Activated CD8-positive, alpha-beta T cell treated with anti-CD3 and anti-CD28 coated beads, Interleukin-2, amount 10 ng/mL, durations not matched to agents 7 days and 5 days (primary cell): Measurements from ENCODE around the gene CREB1. TPM values are rescaled to one million over a fixed set of nuclear protein-coding genes. Genes with fewer than 3 reads are reported as not detected.
"Not testable (repeated sequence)": the region's sequence is repeated elsewhere in the genome, so short reads cannot be mapped to it uniquely, and the experiment has no call there.

Experiments used
- ATAC-seq: fragments of 150-1000 bp; cut with Tn5 transposase; one replicate; pipeline ENCODE4 v1.10.0; 2021; ENCODE audit warnings: moderate library complexity
- CTCF ChIA-PET: fragments of 350-600 bp; sonication (Branson Sonifier 250); formaldehyde crosslinking; loops from one replicate; lab custom pipeline; 2021; ENCODE audit warnings: antibody characterized with exemption; lab: Charles Lee
- POLR2A ChIA-PET: fragments of 350-600 bp; sonication (Branson Sonifier 250); formaldehyde crosslinking; loops from one replicate; lab custom pipeline; 2021; ENCODE audit warnings: antibody characterized with exemption; lab: Charles Lee
- DNase-seq: peaks from one replicate; pipeline ENCODE4 v3.0.0-alpha.2; 2020
- H3K27ac Mint-ChIP-seq: one replicate; pipeline ENCODE4 v1.8.0; 2021; ENCODE audit warnings: mild to moderate bottlenecking, mixed read lengths
- H3K27me3 Mint-ChIP-seq: one replicate; pipeline ENCODE4 v1.8.0; 2021; ENCODE audit warnings: low read depth, mixed read lengths
- H3K36me3 Mint-ChIP-seq: one replicate; pipeline ENCODE4 v1.8.0; 2021; ENCODE audit warnings: low read depth, mixed read lengths
- H3K4me1 Mint-ChIP-seq: one replicate; pipeline ENCODE4 v1.8.0; 2021; ENCODE audit warnings: low read depth, mixed read lengths
- H3K4me3 Mint-ChIP-seq: one replicate; pipeline ENCODE4 v1.8.0; 2021; ENCODE audit warnings: mild to moderate bottlenecking, mixed read lengths
- H3K9me3 Mint-ChIP-seq: one replicate; pipeline ENCODE4 v1.8.0; 2022; ENCODE audit warnings: mixed read lengths; ENCODE audit not compliant: insufficient read depth
- total RNA-seq, 2 experiments: library from RNA; stranded (reverse); gene quantifications; one replicate each; pipeline ENCODE4 v1.2.3, GENCODE V29; 2021

The CREB1 gene
- total RNA-seq, 2 experiments from 2014 or later = 87.6 to 103 TPM

DNA sequence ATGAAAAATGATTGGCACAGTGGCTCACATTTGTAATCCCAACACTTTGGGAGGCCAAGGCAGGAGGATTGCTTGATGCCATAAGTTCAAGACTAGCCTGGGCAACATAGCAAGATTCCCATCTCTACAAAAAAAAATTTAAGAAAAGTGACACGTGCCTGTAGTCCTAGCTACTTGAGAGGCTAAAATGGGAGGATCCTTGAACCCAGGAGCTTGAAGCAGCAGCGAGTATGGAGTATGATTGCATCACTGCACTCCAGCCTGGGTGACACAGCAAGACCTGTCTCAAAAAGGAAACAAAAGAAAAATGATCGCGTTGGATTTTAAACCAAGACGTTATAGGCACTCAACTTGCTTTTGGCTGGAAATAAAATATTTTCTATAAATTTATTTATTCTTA is 37.8 kb upstream of the CREB1 start:
- no peak overlapping the region for H3K4me3 Mint-ChIP-seq
- peaks cover 2% of the 10 kb centered on the region for H3K27me3 Mint-ChIP-seq
- no peak for DNase-seq
- no peaks in the 10 kb centered on the region for H3K4me1 Mint-ChIP-seq
- ATAC-seq = no peak
- ChIA-PET POLR2A (interaction anchor here (0.8 kb wide), 1 partner anchor 38 kb away, joined by 4 read pairs; the partner anchor contains the start of gene CREB1), CTCF (no interaction called here)
- H3K9me3 Mint-ChIP-seq = no peaks in the 10 kb centered on the region
- H3K36me3 Mint-ChIP-seq = no peaks in the 10 kb centered on the region
- no peak overlapping the region for H3K27ac Mint-ChIP-seq

DNA sequence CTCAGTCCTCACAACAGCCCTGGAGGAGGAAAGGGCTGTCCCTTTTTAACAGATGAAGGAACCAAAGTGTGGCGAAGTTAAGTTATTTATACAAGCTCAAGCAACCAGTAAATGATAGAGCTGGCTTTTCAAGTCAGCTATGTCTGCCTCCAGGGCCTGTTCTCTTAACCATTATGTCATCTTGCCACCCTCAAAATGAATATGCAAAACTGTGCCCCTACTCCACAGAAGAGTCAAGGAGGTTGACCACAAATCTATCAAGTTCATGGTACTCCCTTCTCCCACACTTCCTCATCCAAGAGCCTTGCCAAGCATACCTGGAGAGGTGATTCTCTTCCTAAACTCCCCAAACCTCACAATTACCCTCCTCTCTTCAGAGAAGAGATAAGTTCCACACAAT is 37.3 kb upstream of the CREB1 start:
- POLR2A ChIA-PET = interaction anchor here (0.8 kb wide), 1 partner anchor 37 kb away, joined by 4 read pairs; the partner anchor contains the start of gene CREB1
- no peak for ATAC-seq

DNA sequence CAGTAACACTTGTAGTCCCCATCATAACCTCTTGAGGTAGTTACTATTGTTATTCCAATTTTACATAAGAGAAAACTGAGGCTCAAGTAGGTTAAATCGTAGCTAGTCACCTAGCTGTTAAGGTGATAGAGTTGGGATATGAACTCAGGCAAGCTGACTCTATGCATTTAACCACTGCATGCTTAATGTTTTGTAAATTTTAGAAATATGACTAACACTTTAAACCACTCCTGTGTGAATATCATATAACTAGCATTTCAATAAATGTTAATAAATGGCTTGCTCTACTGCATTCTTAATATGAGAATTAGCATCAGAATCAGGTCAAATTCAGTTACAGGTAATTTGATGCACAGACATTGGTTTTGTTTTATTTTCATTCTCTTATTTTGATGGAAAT is 35.6 kb upstream of the CREB1 start:
- H3K27ac Mint-ChIP-seq = no peak overlapping the region
- no peaks in the 10 kb centered on the region for H3K36me3 Mint-ChIP-seq
- POLR2A ChIA-PET = no interaction called here
- H3K9me3 Mint-ChIP-seq = no peaks in the 10 kb centered on the region
- H3K4me1 Mint-ChIP-seq = peaks cover 3% of the 10 kb centered on the region
- DNase-seq (no peak), ATAC-seq (no peak)
- H3K27me3 Mint-ChIP-seq = peaks cover 2% of the 10 kb centered on the region
- H3K4me3 Mint-ChIP-seq = no peak overlapping the region
- CTCF ChIA-PET = interaction anchor here (0.9 to 1.0 kb wide), 2 partner anchors 9 to 11 kb away, joined by 3 to 4 read pairs; no protein-coding TSS in a partner anchor

More for the DNA sequence above, 37.3 kb upstream of the CREB1 start:
- H3K27me3 Mint-ChIP-seq = peaks cover 2% of the 10 kb centered on the region
- DNase-seq = no peak
- no peak overlapping the region for H3K4me3 Mint-ChIP-seq
- no peaks in the 10 kb centered on the region for H3K4me1 Mint-ChIP-seq
- H3K27ac Mint-ChIP-seq = no peak overlapping the region
- CTCF ChIA-PET = no interaction called here
- no peaks in the 10 kb centered on the region for H3K36me3 Mint-ChIP-seq
- H3K9me3 Mint-ChIP-seq = no peaks in the 10 kb centered on the region

DNA sequence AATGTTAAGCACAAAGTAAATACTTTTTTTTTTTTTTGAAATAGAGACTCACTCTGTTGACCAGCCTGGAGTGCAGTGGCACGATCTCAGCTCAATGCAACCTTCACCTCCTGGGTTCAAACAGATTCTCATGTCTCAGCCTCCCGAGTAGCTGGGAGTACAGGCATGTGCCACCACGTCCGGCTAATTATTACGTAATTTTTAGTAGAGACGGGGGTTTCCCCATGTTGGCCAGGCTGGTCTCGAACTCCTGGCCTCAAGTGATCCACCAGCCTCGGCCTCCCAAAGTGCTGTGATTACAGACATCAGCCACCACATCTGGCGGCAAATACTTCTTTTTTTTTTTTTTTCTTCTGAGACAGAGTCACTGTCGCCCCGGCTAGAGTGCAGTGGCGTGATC is 32.8 kb upstream of the CREB1 start:
- CTCF ChIA-PET = interaction anchor here (2.0 kb wide), 1 partner anchor 13 kb away, joined by 5 read pairs; no protein-coding TSS in a partner anchor
- not testable (repeated sequence) for ATAC-seq, H3K4me3 Mint-ChIP-seq, DNase-seq, H3K9me3 Mint-ChIP-seq, H3K36me3 Mint-ChIP-seq, H3K27ac Mint-ChIP-seq, H3K27me3 Mint-ChIP-seq
- POLR2A ChIA-PET = interaction anchor here (0.6 kb wide), 1 partner anchor 1853 kb away, joined by 3 read pairs; no protein-coding TSS in a partner anchor
- H3K4me1 Mint-ChIP-seq = peaks cover 30% of the 10 kb centered on the region

DNA sequence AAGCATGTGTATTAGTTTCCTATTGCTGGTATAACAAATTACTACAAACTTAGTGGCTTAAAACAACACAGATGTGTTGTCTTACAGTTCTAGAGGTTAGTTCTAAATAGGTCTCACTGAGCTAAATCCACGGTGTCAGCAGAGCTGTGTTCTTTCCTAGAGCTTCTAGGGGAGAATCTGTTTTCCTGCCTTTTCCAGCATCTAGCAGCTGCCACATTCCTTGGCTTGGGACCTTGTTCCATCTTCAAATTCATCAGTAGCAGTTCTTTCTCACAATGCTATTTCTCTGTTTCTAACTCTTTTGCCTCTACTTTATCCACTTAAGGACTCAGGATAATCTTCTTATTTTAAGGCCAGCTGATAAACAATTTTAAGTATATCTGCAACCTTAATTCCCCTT is 32.2 kb upstream of the CREB1 start:
- no peaks in the 10 kb centered on the region for H3K9me3 Mint-ChIP-seq
- no peak for DNase-seq
- no peaks in the 10 kb centered on the region for H3K36me3 Mint-ChIP-seq
- H3K27me3 Mint-ChIP-seq = no peaks in the 10 kb centered on the region
- H3K27ac Mint-ChIP-seq = no peak overlapping the region
- H3K4me3 Mint-ChIP-seq = no peak overlapping the region
- CTCF ChIA-PET = interaction anchor here (2.0 kb wide), 1 partner anchor 13 kb away, joined by 5 read pairs; no protein-coding TSS in a partner anchor
- H3K4me1 Mint-ChIP-seq = peaks cover 37% of the 10 kb centered on the region
- POLR2A ChIA-PET = interaction anchor here (0.6 kb wide), 1 partner anchor 1854 kb away, joined by 3 read pairs; no protein-coding TSS in a partner anchor
- ATAC-seq = no peak

DNA sequence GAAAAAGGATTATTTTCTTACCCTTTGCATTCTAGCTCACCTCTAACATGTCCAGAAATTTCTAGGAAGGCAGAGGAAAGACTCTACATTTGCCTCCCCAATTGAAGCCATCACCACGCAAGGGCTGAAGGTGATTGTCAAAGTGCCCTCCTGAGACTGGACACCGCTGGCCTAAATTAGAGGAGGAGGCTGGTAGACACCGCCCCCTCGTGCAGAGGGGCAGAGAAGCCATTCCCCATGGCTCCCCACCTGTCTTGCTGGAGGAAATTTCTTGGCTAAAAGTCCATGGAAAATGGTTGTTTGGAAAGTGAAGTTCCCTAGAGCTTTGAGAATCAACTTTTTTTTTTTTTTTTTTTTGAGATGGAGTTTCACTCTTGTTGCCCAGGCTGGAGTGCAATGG is 31.3 kb upstream of the CREB1 start:
- DNase-seq = no peak
- Mint-ChIP-seq H3K9me3 (no peaks in the 10 kb centered on the region), H3K27me3 (no peaks in the 10 kb centered on the region), H3K4me1 (peaks cover 43% of the 10 kb centered on the region), H3K4me3 (no peak overlapping the region), H3K27ac (no peak overlapping the region), H3K36me3 (no peaks in the 10 kb centered on the region)
- no peak for ATAC-seq
- POLR2A ChIA-PET = no interaction called here
- CTCF ChIA-PET = interaction anchor here (2.0 kb wide), 1 partner anchor 12 kb away, joined by 5 read pairs; no protein-coding TSS in a partner anchor

DNA sequence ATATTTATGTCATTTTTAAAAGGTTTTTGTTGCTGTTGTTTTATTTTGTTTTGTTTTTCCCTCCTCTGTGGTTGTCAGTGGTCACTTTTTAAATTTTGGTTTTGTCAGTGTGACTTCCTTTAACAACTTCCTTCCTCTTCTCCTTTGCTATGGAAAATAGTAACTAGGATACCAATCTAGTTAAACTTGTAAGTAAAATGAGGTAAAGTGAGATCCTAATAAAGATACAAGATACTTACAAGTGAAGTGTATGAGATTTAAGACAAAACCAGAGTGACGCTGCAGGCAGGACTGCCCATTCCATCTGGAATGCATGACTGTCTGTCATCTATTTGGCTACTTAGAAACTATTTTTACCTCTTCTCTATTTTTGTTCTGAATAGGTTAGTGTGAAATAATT is 30.6 kb upstream of the CREB1 start:
- no peaks in the 10 kb centered on the region for H3K36me3 Mint-ChIP-seq
- H3K4me3 Mint-ChIP-seq = no peak overlapping the region
- no peak for DNase-seq
- no peaks in the 10 kb centered on the region for H3K27me3 Mint-ChIP-seq
- no peaks in the 10 kb centered on the region for H3K9me3 Mint-ChIP-seq
- ATAC-seq = peak; percentile 43
- H3K4me1 Mint-ChIP-seq = peaks cover 50% of the 10 kb centered on the region
- no peak overlapping the region for H3K27ac Mint-ChIP-seq
- ChIA-PET CTCF (no interaction called here), POLR2A (interaction anchor here (0.9 kb wide), 1 partner anchor 126 kb away, joined by 4 read pairs; the partner anchor contains the start of gene METTL21A)

DNA sequence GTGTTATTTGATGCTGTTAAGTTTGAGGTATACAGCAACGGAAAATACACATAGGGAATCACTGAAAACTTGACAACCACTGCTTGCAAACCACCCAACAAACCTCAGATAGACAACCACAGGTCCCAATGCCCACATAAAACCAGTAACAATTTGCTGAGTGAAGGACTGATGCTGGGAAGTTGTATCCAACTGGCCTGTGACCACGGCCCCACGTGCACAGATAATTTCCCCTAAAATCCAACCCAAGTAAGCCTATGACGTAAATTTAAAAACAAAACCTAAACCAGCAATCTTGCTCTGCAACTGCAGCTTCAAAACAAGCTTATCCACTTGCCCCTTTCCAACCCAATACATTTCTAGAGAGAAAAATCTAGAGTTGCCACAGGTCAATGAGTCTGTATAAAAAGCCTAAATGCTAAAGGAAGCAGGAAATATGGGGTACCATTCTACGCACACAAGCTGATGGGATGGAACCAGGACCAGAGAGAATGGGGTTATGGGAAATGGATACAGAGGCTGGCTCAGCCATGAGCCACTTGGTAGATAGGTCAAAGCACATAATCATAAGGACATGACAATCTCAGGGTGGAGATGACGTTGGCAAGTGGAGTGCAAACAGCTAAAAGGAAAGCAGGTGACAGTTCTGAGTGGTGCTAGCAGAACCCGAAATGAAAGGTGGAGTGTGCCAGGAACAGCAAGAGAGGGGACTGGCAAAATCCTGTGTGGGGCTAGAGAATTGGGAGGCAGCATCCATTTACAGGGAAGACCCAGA is 27.8 kb upstream of the CREB1 start:
- POLR2A ChIA-PET = interaction anchor here (1.2 to 1.7 kb wide), 2 partner anchors 28 to 29 kb away, joined by 4 to 6 read pairs; partner anchors contain the start of gene CREB1
- H3K27ac Mint-ChIP-seq = no peak overlapping the region
- DNase-seq (no peak), ATAC-seq (no peak)
- peaks cover 79% of the 10 kb centered on the region for H3K4me1 Mint-ChIP-seq
- H3K27me3 Mint-ChIP-seq = no peaks in the 10 kb centered on the region
- no peaks in the 10 kb centered on the region for H3K36me3 Mint-ChIP-seq
- CTCF ChIA-PET = interaction anchor here (0.7 to 1.4 kb wide), 4 partner anchors 8 to 124 kb away, joined by 3 read pairs; partner anchors contain the start of gene METTL21A
- no peaks in the 10 kb centered on the region for H3K9me3 Mint-ChIP-seq
- no peak overlapping the region for H3K4me3 Mint-ChIP-seq

DNA sequence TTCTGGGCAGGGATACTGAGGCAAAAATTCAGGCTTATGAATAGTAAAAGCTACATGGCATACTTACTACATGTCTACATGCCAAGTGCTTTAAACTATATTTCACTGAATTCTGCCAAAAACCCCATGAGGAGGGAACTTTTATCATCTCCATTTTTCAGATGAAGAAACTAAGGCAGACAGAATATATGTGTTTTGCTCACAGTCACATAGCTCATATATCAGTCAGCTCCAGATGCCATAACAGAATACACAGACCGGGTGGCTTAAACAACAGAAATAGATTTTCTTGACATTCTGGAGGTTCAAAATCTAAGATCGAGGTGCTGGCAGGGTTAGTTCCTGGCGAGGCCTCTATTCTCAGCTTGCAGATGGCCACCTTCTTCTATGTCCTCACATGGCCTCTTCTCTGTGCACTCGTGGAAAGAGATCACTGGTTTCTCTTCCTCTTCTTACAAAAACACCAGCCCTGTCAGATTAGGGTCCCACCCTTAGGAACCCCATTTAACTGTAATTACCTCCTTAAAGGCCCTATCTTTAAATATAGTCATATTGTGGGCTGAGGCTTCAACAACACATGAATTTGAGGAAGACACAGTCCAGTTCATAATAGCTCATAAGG is 27.1 kb upstream of the CREB1 start:
- Mint-ChIP-seq H3K27me3 (no peaks in the 10 kb centered on the region), H3K36me3 (no peaks in the 10 kb centered on the region), H3K9me3 (no peaks in the 10 kb centered on the region), H3K27ac (no peak overlapping the region), H3K4me1 (peaks cover 81% of the 10 kb centered on the region), H3K4me3 (no peak overlapping the region)
- no peak for DNase-seq
- ChIA-PET CTCF (interaction anchor here (0.7 to 1.4 kb wide), 4 partner anchors 8 to 30 kb away, joined by 3 to 4 read pairs (median 3); no protein-coding TSS in a partner anchor), POLR2A (interaction anchor here (1.2 to 1.7 kb wide), 2 partner anchors 27 to 28 kb away, joined by 4 to 6 read pairs; partner anchors contain the start of gene CREB1)
- no peak for ATAC-seq

DNA sequence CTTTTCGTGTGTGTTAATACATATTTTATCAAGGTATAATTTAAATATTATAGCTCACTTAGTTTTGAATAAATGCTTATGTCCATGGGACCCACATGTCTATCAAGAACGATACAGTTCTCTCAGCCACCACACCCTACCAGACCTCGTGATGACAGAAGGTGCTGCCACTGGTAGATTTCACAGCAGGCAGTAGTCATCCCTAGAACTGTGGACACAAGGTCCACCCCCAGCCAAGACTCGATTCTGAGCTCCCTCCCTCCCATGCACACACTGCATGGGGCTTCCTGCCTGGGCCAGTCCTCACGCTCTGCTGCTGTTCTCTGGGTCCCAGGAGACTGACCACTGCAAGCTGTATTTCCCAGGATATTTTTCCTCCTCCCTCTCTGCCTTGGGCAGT is 26.5 kb upstream of the CREB1 start:
- Mint-ChIP-seq H3K27me3 (no peaks in the 10 kb centered on the region), H3K4me3 (no peak overlapping the region), H3K9me3 (no peaks in the 10 kb centered on the region), H3K36me3 (no peaks in the 10 kb centered on the region), H3K27ac (peak overlapping the region; percentile 8), H3K4me1 (peaks cover 81% of the 10 kb centered on the region)
- ChIA-PET POLR2A (interaction anchor here (1.2 to 2.0 kb wide), 3 partner anchors 17 to 28 kb away, joined by 4 to 6 read pairs (median 4); partner anchors contain the start of gene CREB1), CTCF (interaction anchor here (0.8 to 1.4 kb wide), 3 partner anchors 9 to 30 kb away, joined by 3 to 4 read pairs (median 3); no protein-coding TSS in a partner anchor)
- no peak for ATAC-seq
- DNase-seq = no peak

DNA sequence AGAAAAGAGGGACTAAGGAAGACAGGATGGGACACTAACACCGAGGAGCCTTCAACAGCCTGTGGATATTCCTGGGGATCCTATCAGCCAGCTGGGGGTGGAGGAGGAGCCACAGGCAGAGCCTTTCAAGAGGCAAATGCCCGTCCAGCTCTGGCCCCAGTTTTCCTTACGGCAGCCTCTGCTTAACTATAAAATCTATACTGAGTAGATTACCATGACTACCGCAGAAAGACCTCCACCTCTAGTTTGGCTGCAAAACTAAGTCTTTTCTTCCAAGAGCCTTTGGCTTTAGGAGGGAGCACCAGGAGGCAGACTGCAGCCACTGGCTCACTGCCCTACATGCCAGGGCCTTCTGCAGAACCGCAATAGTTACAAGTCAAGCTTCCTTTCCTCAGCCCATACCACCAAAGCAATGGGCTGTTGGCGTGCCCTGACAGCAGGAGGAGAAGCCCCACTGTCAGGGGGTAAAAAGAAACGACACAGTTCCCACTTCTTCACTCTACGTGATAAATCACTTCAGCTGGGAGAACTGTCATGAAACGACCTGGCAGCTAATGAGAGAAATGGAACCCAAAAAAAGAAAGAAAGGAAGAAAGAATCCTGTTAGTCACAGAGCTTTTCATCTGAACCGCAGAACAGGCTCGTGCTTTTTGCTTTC is 25.1 kb upstream of the CREB1 start:
- POLR2A ChIA-PET = interaction anchor here (0.9 to 3.8 kb wide), 3 partner anchors 9 to 25 kb away, joined by 3 to 28 read pairs (median 4); partner anchors contain the start of gene CREB1

More for the DNA sequence above, 25.1 kb upstream of the CREB1 start:
- no peak overlapping the region for H3K27ac Mint-ChIP-seq
- peak overlapping the region; percentile 35 for H3K4me3 Mint-ChIP-seq
- peaks cover 72% of the 10 kb centered on the region for H3K4me1 Mint-ChIP-seq
- CTCF ChIA-PET = interaction anchor here (0.8 to 1.4 kb wide), 4 partner anchors 10 to 704 kb away, joined by 3 to 4 read pairs (median 3); no protein-coding TSS in a partner anchor
- ATAC-seq (no peak), DNase-seq (no peak)
- H3K36me3 Mint-ChIP-seq = no peaks in the 10 kb centered on the region
- no peaks in the 10 kb centered on the region for H3K27me3 Mint-ChIP-seq
- peaks cover 3% of the 10 kb centered on the region for H3K9me3 Mint-ChIP-seq
